NCI-H1436 treated with DMSO at 0.1 percent for 48 hours (cell line): ENCODE results near the gene CDK6.

Experiments used
- DNase-seq: peaks from one replicate; lab custom pipeline; 2025; lab: John Stamatoyannopoulos, UW

CDK6 gene

DNA sequence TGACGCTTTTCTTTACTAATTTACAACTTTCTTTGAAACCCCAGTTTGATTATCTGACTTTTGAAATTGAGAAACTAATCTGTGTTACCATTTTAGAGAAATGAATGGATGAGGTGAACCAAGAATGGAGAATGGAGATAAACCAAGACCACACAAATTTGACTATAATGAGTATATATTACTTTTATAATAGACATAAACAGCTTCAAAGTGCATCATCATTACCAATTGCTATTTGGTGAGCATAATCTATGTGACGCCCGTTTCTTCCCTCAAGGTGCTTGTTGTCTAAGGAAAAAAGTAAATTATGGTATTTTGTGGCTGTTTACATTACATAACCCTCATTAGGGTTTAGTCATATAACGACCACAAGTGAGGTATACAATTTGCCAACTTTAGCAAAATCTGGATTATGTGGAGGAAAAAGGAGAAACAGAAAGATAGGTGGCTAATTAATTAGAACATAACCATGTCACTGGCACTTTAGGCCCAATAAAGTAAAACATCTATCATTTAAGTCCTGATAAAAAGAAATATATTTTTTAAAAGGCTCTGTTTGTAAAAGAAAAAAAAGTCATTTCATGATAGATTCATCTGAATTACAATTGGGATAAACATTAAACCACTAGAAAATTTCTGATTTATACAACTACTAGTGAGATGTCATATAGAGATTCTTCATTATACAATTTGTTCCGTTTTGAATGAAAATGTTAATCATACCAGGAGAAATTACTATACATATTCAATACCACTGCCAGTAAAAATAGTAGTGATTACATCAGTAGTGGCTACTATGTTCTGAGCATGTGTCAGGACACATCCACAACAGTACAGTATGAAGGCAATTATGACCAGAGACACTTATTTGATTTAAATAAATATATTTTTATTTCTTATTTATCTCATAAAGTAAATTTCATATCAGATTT lies 128.0 kb downstream of the CDK6 start:
- no peak for DNase-seq

GRCh38 chr7:92707435-92707834 lies 128.9 kb downstream of the CDK6 start:
- DNase-seq = no peak

- DNase-seq = no peak
Measured at GRCh38 chr7:92706563-92706962, 129.8 kb downstream of the CDK6 start.

DNA sequence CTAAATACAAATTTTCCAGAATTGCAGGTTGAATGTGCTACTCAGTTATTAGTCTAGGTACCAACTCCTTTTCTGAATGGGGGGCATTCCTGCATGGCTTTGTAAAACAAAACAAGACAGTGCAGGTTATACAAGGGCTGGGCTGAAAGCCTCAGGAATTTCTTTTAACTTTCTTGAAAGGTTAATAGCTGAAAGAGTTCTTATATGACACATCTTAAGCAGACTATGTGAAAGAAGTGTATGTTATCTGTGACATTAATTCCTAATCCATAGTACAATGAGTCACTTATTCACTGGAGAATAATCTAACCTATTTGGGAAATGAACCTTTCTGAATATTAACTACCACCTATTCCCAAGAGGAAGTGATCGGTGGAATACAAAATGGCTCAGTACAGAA lies 130.5 kb downstream of the CDK6 start:
- DNase-seq = no peak

GRCh38 chr7:92704858-92705257 lies 131.5 kb downstream of the CDK6 start:
- DNase-seq = no peak

GRCh38 chr7:92702535-92702934 lies 133.8 kb downstream of the CDK6 start:
- DNase-seq = no peak

GRCh38 chr7:92699966-92700514 lies 136.3 kb downstream of the CDK6 start:
- no peak for DNase-seq

GRCh38 chr7:92699560-92699959 lies 136.8 kb downstream of the CDK6 start:
- DNase-seq = no peak

- no peak for DNase-seq
Measured at GRCh38 chr7:92698237-92698841, 138.0 kb downstream of the CDK6 start.

GRCh38 chr7:92697414-92697813 lies 139.0 kb downstream of the CDK6 start:
- DNase-seq = no peak

DNA sequence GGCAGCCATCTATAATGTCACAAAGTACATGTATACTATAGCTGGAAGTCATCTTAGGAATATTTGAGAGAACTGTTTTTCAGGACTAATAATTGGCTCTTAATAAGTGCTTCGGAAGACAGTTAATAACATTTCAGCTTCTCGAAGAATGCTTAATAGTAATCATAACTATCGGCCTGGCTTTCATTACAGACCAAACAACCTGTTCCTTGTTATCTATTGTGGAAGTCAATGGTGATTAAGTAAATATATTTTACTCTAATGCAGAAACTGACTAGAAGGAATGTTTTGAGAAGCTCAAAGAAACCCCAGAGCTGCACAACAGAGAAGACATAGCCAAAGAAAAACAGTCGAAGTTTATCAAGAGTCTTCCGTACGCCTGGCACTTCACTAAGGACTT lies 139.4 kb downstream of the CDK6 start:
- DNase-seq = no peak

DNA sequence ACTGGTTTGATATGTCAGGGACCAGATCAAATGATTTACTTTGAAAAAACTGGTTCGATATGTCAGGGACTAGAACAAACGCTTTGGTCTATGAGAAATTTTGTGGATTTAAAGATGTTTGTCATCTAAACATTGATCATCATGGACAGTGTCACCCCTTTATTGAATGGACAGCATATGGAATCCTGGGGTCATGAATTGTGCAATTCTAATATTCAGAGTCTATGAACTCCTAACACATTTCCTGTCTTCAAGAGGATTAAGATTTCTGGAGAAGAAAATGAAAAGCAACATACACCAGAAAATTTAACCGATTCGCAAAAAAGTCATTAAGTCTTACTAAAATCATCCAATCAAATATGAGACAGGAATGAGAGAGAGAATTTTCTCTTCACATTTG lies 139.8 kb downstream of the CDK6 start:
- DNase-seq = no peak

DNA sequence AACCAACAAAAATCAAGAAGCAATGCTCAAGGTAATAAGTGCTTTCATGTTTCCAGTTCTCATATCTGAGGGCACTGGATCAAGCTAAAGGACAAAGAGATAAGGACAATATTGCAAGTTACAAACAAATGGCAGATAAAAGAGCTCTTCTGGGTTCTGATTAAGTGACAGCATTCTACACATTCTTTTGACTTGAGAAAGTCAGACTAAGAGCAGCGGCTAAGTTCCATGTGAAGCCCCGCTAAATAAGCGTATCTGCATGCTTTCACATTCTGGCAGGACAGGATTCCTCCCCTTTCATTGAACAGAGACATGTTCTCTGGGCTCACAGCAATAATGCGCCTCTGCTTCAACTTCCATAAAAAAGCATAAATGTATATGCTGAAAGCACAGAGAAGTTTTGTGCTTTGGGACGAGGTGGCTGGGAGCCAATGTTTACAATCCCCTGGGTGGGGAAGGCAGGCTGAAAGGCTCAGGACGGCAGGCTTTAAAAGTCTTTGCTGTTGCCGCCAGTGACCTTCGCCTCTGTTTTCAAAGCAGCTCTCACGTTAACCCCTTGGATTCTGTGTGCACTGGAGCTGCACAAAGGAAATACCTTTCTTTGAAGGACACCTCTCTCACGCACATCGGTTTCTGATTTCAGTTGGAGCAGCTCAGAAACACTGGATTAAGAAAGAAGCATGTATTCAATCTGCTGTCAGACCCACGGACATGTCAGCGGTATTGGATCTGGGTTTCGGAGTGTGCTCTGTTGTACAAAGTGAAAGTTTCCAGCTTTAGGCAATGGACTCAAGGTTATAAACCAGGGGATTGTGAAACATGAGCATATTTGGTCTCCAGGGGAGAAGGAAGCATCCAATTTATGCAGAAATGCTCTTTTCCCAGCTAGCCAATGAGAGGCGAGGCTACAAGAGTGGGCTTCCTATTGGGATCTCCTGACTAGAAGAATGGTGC lies 140.8 kb downstream of the CDK6 start:
- DNase-seq = no peak

GRCh38 chr7:92694211-92694610 lies 142.2 kb downstream of the CDK6 start:
- no peak for DNase-seq

- no peak for DNase-seq
Measured at GRCh38 chr7:92693519-92693918, 142.9 kb downstream of the CDK6 start.

DNA sequence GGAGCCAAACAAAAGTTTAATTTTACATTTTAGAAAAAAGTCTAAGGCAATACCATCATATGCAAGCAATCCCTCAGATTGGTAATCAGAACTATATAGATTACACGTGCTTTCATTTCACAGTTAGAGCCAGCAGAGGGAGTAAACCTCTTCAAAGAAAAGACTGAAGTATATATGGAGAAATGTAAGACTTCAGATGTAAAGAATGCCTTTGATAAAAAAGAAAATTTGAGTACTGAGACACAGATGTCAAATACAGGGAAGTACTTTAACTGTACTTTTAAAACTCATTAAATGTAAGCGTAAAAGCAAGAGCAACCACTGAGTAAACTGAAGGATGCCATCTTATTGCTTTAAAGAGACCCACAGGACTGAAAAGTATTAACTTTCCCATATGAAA lies 144.8 kb downstream of the CDK6 start:
- peak; percentile 32 for DNase-seq

- no peak for DNase-seq
Measured at GRCh38 chr7:92685136-92686042, 151.0 kb downstream of the CDK6 start.

DNA sequence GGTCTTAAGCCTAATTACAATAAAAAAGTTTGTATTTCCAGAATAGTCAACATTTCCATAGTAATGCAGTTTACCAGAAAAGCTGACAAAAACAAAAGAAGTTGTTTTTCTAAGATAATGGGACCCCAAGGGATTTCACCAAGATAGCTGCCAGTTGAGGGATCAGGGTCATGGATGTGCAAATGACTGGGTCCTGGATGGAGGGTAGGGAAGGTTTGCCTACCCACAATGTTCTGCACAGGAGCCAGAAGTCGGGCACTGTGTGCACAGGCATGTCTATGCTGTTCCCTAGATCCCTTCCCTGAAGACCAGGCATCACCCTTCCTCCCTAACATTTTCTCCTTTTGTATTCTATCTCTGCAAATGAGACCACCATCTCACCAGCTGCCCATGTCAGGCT lies 152.1 kb downstream of the CDK6 start:
- no peak for DNase-seq

- DNase-seq = no peak
Measured at GRCh38 chr7:92682903-92683539, 153.4 kb downstream of the CDK6 start.

GRCh38 chr7:92682330-92682729 lies 154.0 kb downstream of the CDK6 start:
- no peak for DNase-seq

GRCh38 chr7:92681633-92682032 lies 154.7 kb downstream of the CDK6 start:
- no peak for DNase-seq
